GM12891 (cell line): ENCODE measurements around the gene AQP10.
"Not testable (repeated sequence)": the region's sequence is repeated elsewhere in the genome, so short reads cannot be mapped to it uniquely, and the experiment has no call there.

Experiments
- POLR2A ChIP-seq: IDR thresholded peaks from 2 replicates; pipeline ENCODE4 v1.6.1; 2011; ENCODE audit warnings: low read depth, low read length, control low read depth
- POLR2AphosphoS5 ChIP-seq: IDR thresholded peaks from 2 replicates; pipeline ENCODE4 v1.6.1; 2011; ENCODE audit warnings: low read depth, low read length, control low read depth

DNA sequence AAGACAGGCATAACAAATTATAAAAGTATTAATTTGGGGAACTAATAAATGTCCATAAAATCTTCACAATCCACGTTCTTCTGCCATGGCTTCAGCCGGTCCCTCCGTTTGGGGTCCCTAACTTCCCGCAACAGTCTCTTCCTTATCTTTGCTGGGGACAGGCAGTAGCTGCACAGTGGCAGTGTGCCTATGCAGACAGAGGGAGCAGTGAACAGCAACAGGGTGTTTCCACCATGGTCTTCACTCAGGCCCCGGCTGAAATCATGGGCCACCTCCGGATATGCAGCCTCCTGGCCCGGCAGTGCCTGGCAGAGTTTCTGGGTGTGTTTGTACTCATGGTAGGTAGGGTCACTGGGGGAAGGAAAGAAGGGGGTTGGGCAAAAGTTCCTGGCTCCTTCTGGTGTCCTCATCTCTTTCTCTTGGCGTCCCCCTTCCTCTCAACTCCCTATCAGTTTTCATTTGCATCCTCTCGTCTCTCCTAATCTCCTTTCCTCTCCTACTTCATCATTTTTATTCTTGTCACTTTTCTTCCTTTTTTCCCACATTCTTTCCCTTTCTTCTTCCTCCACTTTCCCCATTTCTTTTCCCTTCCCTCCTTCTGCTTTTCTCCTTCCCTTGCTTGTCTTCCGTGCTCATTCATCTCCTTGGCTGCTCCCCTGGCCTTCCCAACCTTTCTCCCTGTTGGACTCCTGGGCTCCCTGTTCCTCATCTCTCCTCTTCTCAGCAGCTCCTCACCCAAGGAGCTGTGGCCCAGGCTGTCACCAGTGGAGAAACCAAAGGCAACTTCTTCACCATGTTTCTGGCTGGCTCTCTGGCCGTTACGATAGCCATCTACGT lies 8.4 kb upstream of the AQP10 start:
- TF ChIP-seq POLR2A, POLR2AphosphoS5: not testable (repeated sequence)
